Measurements from ENCODE around the gene TCAIM.
"Not testable (repeated sequence)": the region's sequence is repeated elsewhere in the genome, so short reads cannot be mapped to it uniquely, and the experiment has no call there.

The TCAIM gene

GRCh38 chr3:44396200-44397171 is 57.9 kb downstream of the TCAIM start:
- Histone ChIP-seq H3K9me3 (ENCODE audit: insufficient read depth, low read depth, low read length) (no peaks in the 10 kb centered on the region), H2BK5ac (ENCODE audit: low read depth, low read length, poor library complexity) (no peak overlapping the region)

GRCh38 chr3:44398271-44398670 is 59.7 kb downstream of the TCAIM start:
- H3K18ac ChIP-seq (ENCODE audit: low read length); H4K8ac ChIP-seq (ENCODE audit: low read depth, low read length); H2BK5ac ChIP-seq (ENCODE audit: low read depth, low read length, poor library complexity); H3K36me3 ChIP-seq (ENCODE audit: control insufficient read depth in 1 of 2, insufficient read depth in 2 of 2, low read length in 2 of 2); H3K23ac ChIP-seq (ENCODE audit: low read length); H3K14ac ChIP-seq (ENCODE audit: low read length); H3K79me1 ChIP-seq (ENCODE audit: low read length); H2AK5ac ChIP-seq (ENCODE audit: low read length); H3K79me2 ChIP-seq (ENCODE audit: control insufficient read depth, insufficient read depth, low read length, poor library complexity); H3K4me3 ChIP-seq (ENCODE audit: low read depth, low read length); H3K9ac ChIP-seq (ENCODE audit: low read length); H3K4ac ChIP-seq (ENCODE audit: low read depth, low read length); H4K12ac ChIP-seq (ENCODE audit: low read depth, low read length); H4K91ac ChIP-seq (ENCODE audit: low read depth, low read length); H3K27me3 ChIP-seq (ENCODE audit: insufficient read depth, low read length); H2BK120ac ChIP-seq (ENCODE audit: insufficient read depth, low read length, poor library complexity); H3K4me1 ChIP-seq (ENCODE audit: control insufficient read depth in 1 of 2, insufficient read depth in 2 of 2, low read length in 2 of 2); H2BK12ac ChIP-seq (ENCODE audit: low read length); H3K9me3 ChIP-seq (ENCODE audit: insufficient read depth, low read depth, low read length); H3K27ac ChIP-seq (ENCODE audit: low read depth, low read length); H2AFZ ChIP-seq (ENCODE audit: insufficient read depth, low read length, poor library complexity); H3K4me2 ChIP-seq (ENCODE audit: low read length): not testable (repeated sequence)
- no CpG with 5 or more reads among the region's 8 CpGs for WGBS (ENCODE audit: extremely low coverage, insufficient coverage, insufficient read length)
- peak; percentile 7 to 81 for DNase-seq

More at GRCh38 chr3:44396200-44397171, 57.9 kb downstream of the TCAIM start:
- H3K4ac ChIP-seq (ENCODE audit: low read depth, low read length), result no peak overlapping the region
- H3K27ac ChIP-seq (ENCODE audit: low read depth, low read length), result no peak overlapping the region
- no peaks in the 10 kb centered on the region for H3K79me2 ChIP-seq (ENCODE audit: control insufficient read depth, insufficient read depth, low read length, poor library complexity)
- H3K79me1 ChIP-seq (ENCODE audit: low read length), result no peaks in the 10 kb centered on the region
- peaks cover 0 to under 1% of the 10 kb centered on the region in 2 experiments for H3K36me3 ChIP-seq (ENCODE audit: control insufficient read depth in 1 of 2, insufficient read depth in 2 of 2, low read length in 2 of 2)
- no peak overlapping the region for H3K18ac ChIP-seq (ENCODE audit: low read length)
- WGBS (ENCODE audit: extremely low coverage, insufficient coverage, insufficient read length), result no CpG with 5 or more reads among the region's 9 CpGs
- H4K91ac ChIP-seq (ENCODE audit: low read depth, low read length), result no peak overlapping the region
- no peak overlapping the region for H3K14ac ChIP-seq (ENCODE audit: low read length)
- no peak overlapping the region for H2BK12ac ChIP-seq (ENCODE audit: low read length)
- H3K4me2 ChIP-seq (ENCODE audit: low read length), result no peak overlapping the region
- no peaks in the 10 kb centered on the region for H3K4me1 ChIP-seq (ENCODE audit: control insufficient read depth in 1 of 2, insufficient read depth in 2 of 2, low read length in 2 of 2)
- no peak overlapping the region for H3K4me3 ChIP-seq (ENCODE audit: low read depth, low read length)
- no peak overlapping the region for H2BK120ac ChIP-seq (ENCODE audit: insufficient read depth, low read length, poor library complexity)
- no peak overlapping the region for H4K12ac ChIP-seq (ENCODE audit: low read depth, low read length)
- H4K8ac ChIP-seq (ENCODE audit: low read depth, low read length), result no peak overlapping the region
- no peak overlapping the region for H3K23ac ChIP-seq (ENCODE audit: low read length)
- H3K27me3 ChIP-seq (ENCODE audit: insufficient read depth, low read length), result no peaks in the 10 kb centered on the region
- DNase-seq, result no peak
- H3K9ac ChIP-seq (ENCODE audit: low read length), result no peak overlapping the region
- H2AK5ac ChIP-seq (ENCODE audit: low read length), result no peak overlapping the region
- H2AFZ ChIP-seq (ENCODE audit: insufficient read depth, low read length, poor library complexity), result no peak overlapping the region

GRCh38 chr3:44398853-44399252 is 60.3 kb downstream of the TCAIM start:
- H3K36me3 ChIP-seq (ENCODE audit: control insufficient read depth in 1 of 2, insufficient read depth in 2 of 2, low read length in 2 of 2), result peaks cover 0 to 2% of the 10 kb centered on the region in 2 experiments
- H3K9ac ChIP-seq (ENCODE audit: low read length), result no peak overlapping the region
- H3K18ac ChIP-seq (ENCODE audit: low read length), result no peak overlapping the region
- H3K4me2 ChIP-seq (ENCODE audit: low read length), result no peak overlapping the region
- peaks cover 2% of the 10 kb centered on the region in 2 experiments for H3K4me1 ChIP-seq (ENCODE audit: control insufficient read depth in 1 of 2, insufficient read depth in 2 of 2, low read length in 2 of 2)
- no CpG with 5 or more reads among the region's 4 CpGs for WGBS (ENCODE audit: extremely low coverage, insufficient coverage, insufficient read length)
- no peak overlapping the region for H3K23ac ChIP-seq (ENCODE audit: low read length)
- H3K14ac ChIP-seq (ENCODE audit: low read length), result no peak overlapping the region
- no peak overlapping the region for H4K8ac ChIP-seq (ENCODE audit: low read depth, low read length)
- no peaks in the 10 kb centered on the region for H3K27me3 ChIP-seq (ENCODE audit: insufficient read depth, low read length)
- no peak for DNase-seq
- H4K12ac ChIP-seq (ENCODE audit: low read depth, low read length), result no peak overlapping the region
- H3K4me3 ChIP-seq (ENCODE audit: low read depth, low read length), result no peak overlapping the region
- no peaks in the 10 kb centered on the region for H3K79me2 ChIP-seq (ENCODE audit: control insufficient read depth, insufficient read depth, low read length, poor library complexity)
- H2AK5ac ChIP-seq (ENCODE audit: low read length), result no peak overlapping the region
- H2BK120ac ChIP-seq (ENCODE audit: insufficient read depth, low read length, poor library complexity), result no peak overlapping the region
- H3K27ac ChIP-seq (ENCODE audit: low read depth, low read length), result no peak overlapping the region
- H3K4ac ChIP-seq (ENCODE audit: low read depth, low read length), result no peak overlapping the region
- H3K79me1 ChIP-seq (ENCODE audit: low read length), result no peaks in the 10 kb centered on the region
- H2BK5ac ChIP-seq (ENCODE audit: low read depth, low read length, poor library complexity), result no peak overlapping the region
- H2BK12ac ChIP-seq (ENCODE audit: low read length), result no peak overlapping the region
- no peak overlapping the region for H4K91ac ChIP-seq (ENCODE audit: low read depth, low read length)
- no peak overlapping the region for H2AFZ ChIP-seq (ENCODE audit: insufficient read depth, low read length, poor library complexity)
- H3K9me3 ChIP-seq (ENCODE audit: insufficient read depth, low read depth, low read length), result no peaks in the 10 kb centered on the region

GRCh38 chr3:44400771-44401170 is 62.2 kb downstream of the TCAIM start:
- Histone ChIP-seq H2BK5ac (ENCODE audit: low read depth, low read length, poor library complexity) (no peak overlapping the region), H3K23ac (ENCODE audit: low read length) (no peak overlapping the region), H3K27me3 (ENCODE audit: insufficient read depth, low read length) (no peaks in the 10 kb centered on the region), H4K8ac (ENCODE audit: low read depth, low read length) (no peak overlapping the region), H2BK120ac (ENCODE audit: insufficient read depth, low read length, poor library complexity) (no peak overlapping the region), H3K36me3 (ENCODE audit: control insufficient read depth in 1 of 2, insufficient read depth in 2 of 2, low read length in 2 of 2) (peaks cover 0 to 7% of the 10 kb centered on the region in 2 experiments), H3K18ac (ENCODE audit: low read length) (no peak overlapping the region), H2AFZ (ENCODE audit: insufficient read depth, low read length, poor library complexity) (no peak overlapping the region), H3K4me1 (ENCODE audit: control insufficient read depth in 1 of 2, insufficient read depth in 2 of 2, low read length in 2 of 2) (peaks cover 2 to 5% of the 10 kb centered on the region in 2 experiments), H3K27ac (ENCODE audit: low read depth, low read length) (no peak overlapping the region), H3K9me3 (ENCODE audit: insufficient read depth, low read depth, low read length) (no peaks in the 10 kb centered on the region), H3K4ac (ENCODE audit: low read depth, low read length) (no peak overlapping the region), H4K91ac (ENCODE audit: low read depth, low read length) (no peak overlapping the region), H3K4me2 (ENCODE audit: low read length) (no peak overlapping the region), H3K4me3 (ENCODE audit: low read depth, low read length) (no peak overlapping the region), H2AK5ac (ENCODE audit: low read length) (no peak overlapping the region), H3K9ac (ENCODE audit: low read length) (no peak overlapping the region), H4K12ac (ENCODE audit: low read depth, low read length) (no peak overlapping the region), H2BK12ac (ENCODE audit: low read length) (no peak overlapping the region), H3K14ac (ENCODE audit: low read length) (no peak overlapping the region), H3K79me1 (ENCODE audit: low read length) (no peaks in the 10 kb centered on the region), H3K79me2 (ENCODE audit: control insufficient read depth, insufficient read depth, low read length, poor library complexity) (no peaks in the 10 kb centered on the region)
- no CpG with 5 or more reads among the region's 2 CpGs for WGBS (ENCODE audit: extremely low coverage, insufficient coverage, insufficient read length)
- no peak for DNase-seq

Data from trophoblast cell (in vitro differentiated cells and primary cell).